Vagina (tissue), 2 donors: ENCODE results near the gene SLC4A7. TPM values are rescaled to one million over a fixed set of nuclear protein-coding genes. Genes with fewer than 3 reads are reported as not detected.

Source experiments
- DNase-seq, 2 donors: peaks; one replicate each; pipeline ENCODE4 v3.0.0-alpha.2; 2017; ENCODE audit errors: extremely low spot score in 2 of 2
- H3K27ac ChIP-seq: fragments of 200-600 bp; sonication (generic); one replicate; pipeline ENCODE4 v1.5.1; 2019
- H3K27me3 ChIP-seq: fragments of 200-600 bp; sonication (generic); one replicate; pipeline ENCODE4 v1.5.1; 2019
- H3K36me3 ChIP-seq, 2 donors: fragments of 200-600 bp; sonication (generic); one replicate each; pipeline ENCODE4 v1.5.1; 2017 to 2019
- H3K4me1 ChIP-seq: fragments of 200-600 bp; sonication (generic); one replicate; pipeline ENCODE4 v1.5.1; 2019
- H3K4me3 ChIP-seq, 2 donors: fragments of 200-600 bp; sonication (generic); 1 replicate in 1 of 2; 2 replicates in 1 of 2; pipeline ENCODE4 v1.5.1; 2016 to 2019
- H3K9me3 ChIP-seq: fragments of 200-600 bp; sonication (generic); one replicate; pipeline ENCODE4 v1.5.1; 2019
- CTCF ChIP-seq, 3 experiments: fragments of 450-650 bp in 2 of 3; fragments of 200-600 bp in 1 of 3; sonication (generic) in 1 of 3; IDR thresholded peaks; one replicate each; pipeline ENCODE4 v1.5.1; 2017 to 2019; ENCODE audit warnings: antibody characterized with exemption in 3 of 3, mild to moderate bottlenecking in 2 of 3, moderate library complexity in 2 of 3
- POLR2A ChIP-seq, 2 donors: fragments of 450-650 bp; IDR thresholded peaks; one replicate each; pipeline ENCODE4 v1.6.1; 2017; ENCODE audit warnings: antibody characterized with exemption in 2 of 2, mild to moderate bottlenecking in 2 of 2, moderate library complexity in 2 of 2
- POLR2AphosphoS5 ChIP-seq, 2 donors: sonication (generic); formaldehyde crosslinking; IDR thresholded peaks; one replicate each; pipeline ENCODE4 v1.9.0; 2017; ENCODE audit warnings: antibody characterized with exemption in 2 of 2, mild to moderate bottlenecking in 2 of 2, low read depth in 1 of 2; ENCODE audit not compliant: insufficient read depth in 1 of 2
- intact Hi-C: fragments of 100-400 bp; cut with DNase I; formaldehyde crosslinking; loops from one replicate; pipeline ENCODE4 v1.15.1; 2023
- total RNA-seq: library from RNA; depleted of rRNA; stranded (reverse); fragments of >200 nt; gene quantifications from one replicate; pipeline ENCODE4 v1.2.3, GENCODE V29; 2016

The SLC4A7 gene
- total RNA-seq, 1 donor from 2014 or later: 61.1 TPM

GRCh38 chr3:27353221-27353620 is 131.0 kb downstream of the SLC4A7 start:
- Histone ChIP-seq H3K27ac (no peak overlapping the region), H3K27me3 (no peaks in the 10 kb centered on the region), H3K36me3 (no peaks in the 10 kb centered on the region), H3K4me3 (no peak overlapping the region), H3K4me1 (peaks cover 6% of the 10 kb centered on the region), H3K9me3 (no peaks in the 10 kb centered on the region)
- TF ChIP-seq POLR2A (IDR thresholded peaks at IDR 0.05) (no peak), POLR2AphosphoS5 (IDR thresholded peaks at IDR 0.05; ENCODE audit: insufficient read depth in 1 of 2, low read depth in 1 of 2) (no peak), CTCF (IDR thresholded peaks at IDR 0.05) (no peak)
- intact Hi-C loops: no loop called here
- no peak for DNase-seq

- TF ChIP-seq CTCF (IDR thresholded peaks at IDR 0.05) (no peak), POLR2AphosphoS5 (IDR thresholded peaks at IDR 0.05; ENCODE audit: insufficient read depth in 1 of 2, low read depth in 1 of 2) (no peak), POLR2A (IDR thresholded peaks at IDR 0.05) (no peak)
- H3K4me1 ChIP-seq: peaks cover 6% of the 10 kb centered on the region
- H3K36me3 ChIP-seq: no peaks in the 10 kb centered on the region
- H3K27me3 ChIP-seq: no peaks in the 10 kb centered on the region
- H3K4me3 ChIP-seq: no peak overlapping the region
- H3K27ac ChIP-seq: no peak overlapping the region
- intact Hi-C loops: no loop called here
- H3K9me3 ChIP-seq: no peaks in the 10 kb centered on the region
- no peak for DNase-seq
Observed at GRCh38 chr3:27352047-27352446, 132.1 kb downstream of the SLC4A7 start.

- H3K4me3 ChIP-seq: no peak overlapping the region
- no peaks in the 10 kb centered on the region for H3K27me3 ChIP-seq
- H3K9me3 ChIP-seq: no peaks in the 10 kb centered on the region
- intact Hi-C loops: no loop called here
- TF ChIP-seq POLR2AphosphoS5 (IDR thresholded peaks at IDR 0.05; ENCODE audit: insufficient read depth in 1 of 2, low read depth in 1 of 2) (no peak), POLR2A (IDR thresholded peaks at IDR 0.05) (no peak), CTCF (IDR thresholded peaks at IDR 0.05) (no peak)
- H3K27ac ChIP-seq: no peak overlapping the region
- DNase-seq: no peak
- no peaks in the 10 kb centered on the region for H3K36me3 ChIP-seq
- peaks cover 6% of the 10 kb centered on the region for H3K4me1 ChIP-seq
Observed at GRCh38 chr3:27349832-27350231, 134.4 kb downstream of the SLC4A7 start.

GRCh38 chr3:27345959-27346865 is 138.0 kb downstream of the SLC4A7 start:
- DNase-seq: no peak
- H3K36me3 ChIP-seq: no peaks in the 10 kb centered on the region
- no peaks in the 10 kb centered on the region for H3K9me3 ChIP-seq
- intact Hi-C loops: no loop called here
- H3K4me1 ChIP-seq: no peaks in the 10 kb centered on the region
- TF ChIP-seq CTCF (IDR thresholded peaks at IDR 0.05): no peak
- no peak for TF ChIP-seq POLR2A (IDR thresholded peaks at IDR 0.05)
- TF ChIP-seq POLR2AphosphoS5 (IDR thresholded peaks at IDR 0.05; ENCODE audit: insufficient read depth in 1 of 2, low read depth in 1 of 2): no peak
- H3K27ac ChIP-seq: no peak overlapping the region
- no peaks in the 10 kb centered on the region for H3K27me3 ChIP-seq
- H3K4me3 ChIP-seq: no peak overlapping the region

- intact Hi-C loops: no loop called here
Observed at GRCh38 chr3:27345493-27345892, 138.7 kb downstream of the SLC4A7 start.

More at GRCh38 chr3:27345493-27345892, 138.7 kb downstream of the SLC4A7 start:
- Histone ChIP-seq H3K4me3 (no peak overlapping the region), H3K36me3 (no peaks in the 10 kb centered on the region), H3K27me3 (no peaks in the 10 kb centered on the region), H3K4me1 (no peaks in the 10 kb centered on the region), H3K27ac (no peak overlapping the region), H3K9me3 (no peaks in the 10 kb centered on the region)
- TF ChIP-seq POLR2A (IDR thresholded peaks at IDR 0.05) (no peak), POLR2AphosphoS5 (IDR thresholded peaks at IDR 0.05; ENCODE audit: insufficient read depth in 1 of 2, low read depth in 1 of 2) (no peak), CTCF (IDR thresholded peaks at IDR 0.05) (no peak)
- no peak for DNase-seq
